ENCODE results near the gene ADCY10.

Gene ADCY10

DNA sequence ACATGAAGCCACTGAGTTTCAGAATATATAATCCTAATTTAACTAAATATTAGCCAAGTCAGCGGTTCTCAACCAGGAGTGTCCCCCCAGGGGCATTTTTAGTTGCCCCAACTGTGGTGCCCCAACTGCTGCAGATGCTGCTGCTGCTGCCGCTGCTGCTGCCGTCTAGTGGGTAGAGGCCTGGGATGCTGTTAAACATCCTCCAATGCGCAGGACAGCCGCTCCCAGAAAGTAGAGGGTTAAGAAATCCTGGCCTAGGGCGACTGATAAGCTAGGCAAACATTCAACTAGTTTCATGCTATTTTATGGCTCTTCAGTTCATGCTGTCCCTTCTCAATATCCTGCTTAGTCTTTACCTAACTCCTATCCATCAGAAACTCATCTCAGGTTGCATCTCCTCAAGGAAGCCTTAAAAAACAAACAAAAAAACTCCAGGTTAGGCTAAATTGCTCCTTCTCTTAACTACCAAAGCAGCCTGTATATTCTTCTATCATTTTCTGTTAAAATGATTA, 12.6 kb upstream of the ADCY10 start:
- no peak overlapping the region for H3K27ac ChIP-seq (ENCODE audit: low read depth, low read length)
- peaks cover 15% of the 10 kb centered on the region for H3K4me1 ChIP-seq (ENCODE audit: control insufficient read depth, insufficient read depth, low read length)
- no peak overlapping the region for H3K9ac ChIP-seq (ENCODE audit: low read length)

DNA sequence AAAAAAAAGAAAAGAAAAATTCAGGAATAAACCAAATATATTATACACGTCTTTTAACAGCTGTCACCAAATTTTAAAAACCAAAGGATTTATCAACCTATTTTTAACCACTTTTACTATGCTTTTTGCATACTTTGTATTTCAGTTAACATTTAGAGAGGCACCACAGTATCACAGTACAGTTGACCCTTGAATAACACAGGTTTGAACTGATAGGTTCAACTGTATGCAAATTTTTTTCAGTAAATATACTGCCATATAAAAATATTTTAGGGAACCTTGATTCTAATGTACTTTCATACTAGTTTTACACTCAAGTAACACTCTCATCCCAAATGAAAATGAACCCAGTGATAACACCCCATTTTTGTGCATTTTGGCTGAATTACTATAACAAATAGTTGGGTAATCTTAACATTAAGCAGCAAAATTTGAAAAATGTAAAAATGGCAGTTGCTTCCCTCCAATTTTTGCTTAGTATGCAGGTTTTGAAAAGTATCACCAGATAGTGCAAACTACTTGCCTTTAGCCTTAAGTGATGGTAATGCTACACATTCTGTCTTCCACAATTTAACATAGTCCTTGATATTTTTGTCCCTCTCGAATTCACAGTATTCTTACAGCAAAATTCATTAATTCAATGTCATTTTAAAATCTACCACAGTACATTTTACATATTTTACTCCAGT, 10.8 kb upstream of the ADCY10 start:
- no peak overlapping the region for H3K27ac ChIP-seq (ENCODE audit: low read depth, low read length)
- H3K27me3 ChIP-seq (ENCODE audit: control insufficient read depth, insufficient read depth, low read length), result no peaks in the 10 kb centered on the region
- peaks cover 15% of the 10 kb centered on the region for H3K4me1 ChIP-seq (ENCODE audit: control insufficient read depth, insufficient read depth, low read length)
- H3K9ac ChIP-seq (ENCODE audit: low read length), result no peak overlapping the region
- H3K36me3 ChIP-seq (ENCODE audit: control insufficient read depth, insufficient read depth, low read length), result no peaks in the 10 kb centered on the region
- no peak overlapping the region for H3K4me3 ChIP-seq (ENCODE audit: low read depth, low read length)
- no peaks in the 10 kb centered on the region for H3K9me3 ChIP-seq (ENCODE audit: control insufficient read depth, insufficient read depth, low read depth, low read length)

More for the DNA sequence above, 12.6 kb upstream of the ADCY10 start:
- Histone ChIP-seq H3K27me3 (ENCODE audit: control insufficient read depth, insufficient read depth, low read length) (no peaks in the 10 kb centered on the region), H3K36me3 (ENCODE audit: control insufficient read depth, insufficient read depth, low read length) (no peaks in the 10 kb centered on the region), H3K9me3 (ENCODE audit: control insufficient read depth, insufficient read depth, low read depth, low read length) (no peaks in the 10 kb centered on the region), H3K4me3 (ENCODE audit: low read depth, low read length) (no peak overlapping the region)

- H3K4me3 ChIP-seq (ENCODE audit: low read depth, low read length), result no peak overlapping the region
- H3K9ac ChIP-seq (ENCODE audit: low read length), result no peak overlapping the region
- peaks cover 15% of the 10 kb centered on the region for H3K4me1 ChIP-seq (ENCODE audit: control insufficient read depth, insufficient read depth, low read length)
- no peaks in the 10 kb centered on the region for H3K36me3 ChIP-seq (ENCODE audit: control insufficient read depth, insufficient read depth, low read length)
- no peak overlapping the region for H3K27ac ChIP-seq (ENCODE audit: low read depth, low read length)
- H3K9me3 ChIP-seq (ENCODE audit: control insufficient read depth, insufficient read depth, low read depth, low read length), result no peaks in the 10 kb centered on the region
- H3K27me3 ChIP-seq (ENCODE audit: control insufficient read depth, insufficient read depth, low read length), result no peaks in the 10 kb centered on the region
These were observed 10.2 kb upstream of the ADCY10 start for GRCh38 chr1:167924102-167924501.

DNA sequence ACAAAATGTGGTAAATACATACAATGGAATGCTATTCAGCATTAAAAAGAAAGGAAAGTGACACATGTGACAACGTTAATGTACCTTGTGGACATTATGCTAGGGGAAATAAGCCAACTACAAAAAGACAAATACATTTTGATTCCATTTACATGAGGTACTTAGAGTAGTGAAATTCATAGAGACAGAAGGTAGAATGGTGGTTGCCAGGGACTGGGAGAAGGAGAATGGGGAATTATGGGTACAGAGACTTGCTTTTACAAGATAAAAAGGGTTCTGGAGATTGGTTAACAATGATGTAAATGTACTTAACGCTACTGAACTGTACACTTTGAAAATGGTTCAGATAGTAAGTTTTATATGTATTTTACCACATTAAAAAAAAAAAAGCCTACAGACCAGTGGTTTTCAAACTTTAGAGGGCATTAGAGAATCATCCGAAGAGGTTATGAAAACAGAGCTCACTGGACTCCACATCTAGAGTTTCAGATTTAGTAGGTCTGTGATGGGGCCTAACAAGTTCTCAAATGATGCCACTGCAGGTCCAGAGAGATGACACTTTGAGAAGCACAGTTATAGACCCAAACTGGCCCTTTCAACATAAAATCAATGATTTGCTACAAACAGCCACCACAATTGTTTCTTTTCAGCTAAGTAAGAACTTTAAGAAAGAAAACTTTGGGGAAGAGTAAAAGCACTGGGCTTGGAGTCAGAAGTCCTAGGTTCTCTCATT, 9.6 kb upstream of the ADCY10 start:
- Histone ChIP-seq H3K27me3 (ENCODE audit: control insufficient read depth, insufficient read depth, low read length) (no peaks in the 10 kb centered on the region), H3K36me3 (ENCODE audit: control insufficient read depth, insufficient read depth, low read length) (no peaks in the 10 kb centered on the region), H3K9ac (ENCODE audit: low read length) (no peak overlapping the region), H3K27ac (ENCODE audit: low read depth, low read length) (no peak overlapping the region), H3K9me3 (ENCODE audit: control insufficient read depth, insufficient read depth, low read depth, low read length) (no peaks in the 10 kb centered on the region), H3K4me3 (ENCODE audit: low read depth, low read length) (no peak overlapping the region), H3K4me1 (ENCODE audit: control insufficient read depth, insufficient read depth, low read length) (peaks cover 14% of the 10 kb centered on the region)

GRCh38 chr1:167922611-167923074, 8.7 kb upstream of the ADCY10 start:
- Histone ChIP-seq H3K36me3 (ENCODE audit: control insufficient read depth, insufficient read depth, low read length) (no peaks in the 10 kb centered on the region), H3K27me3 (ENCODE audit: control insufficient read depth, insufficient read depth, low read length) (no peaks in the 10 kb centered on the region), H3K27ac (ENCODE audit: low read depth, low read length) (no peak overlapping the region), H3K9me3 (ENCODE audit: control insufficient read depth, insufficient read depth, low read depth, low read length) (no peaks in the 10 kb centered on the region), H3K4me3 (ENCODE audit: low read depth, low read length) (no peak overlapping the region), H3K9ac (ENCODE audit: low read length) (no peak overlapping the region), H3K4me1 (ENCODE audit: control insufficient read depth, insufficient read depth, low read length) (peaks cover 10% of the 10 kb centered on the region)

DNA sequence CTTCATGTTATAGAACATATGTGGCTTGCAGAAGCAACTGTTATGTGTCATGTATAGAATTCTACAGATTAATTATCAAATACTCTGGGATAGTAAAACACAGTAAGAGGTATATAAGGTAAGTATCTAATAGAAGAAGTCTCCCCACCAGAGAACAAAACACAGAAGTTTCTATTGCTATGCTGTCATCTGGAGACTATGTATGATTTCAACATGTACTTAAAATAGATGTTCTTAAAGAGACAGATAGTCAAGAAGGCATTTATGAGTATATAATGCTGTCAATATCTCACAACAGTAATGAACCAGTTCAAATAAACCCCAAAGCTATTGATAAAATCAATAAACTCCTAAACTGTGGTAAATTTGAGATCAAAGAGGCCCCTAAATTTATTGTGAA, 8.1 kb upstream of the ADCY10 start:
- Histone ChIP-seq H3K27ac (ENCODE audit: low read depth, low read length) (no peak overlapping the region), H3K4me3 (ENCODE audit: low read depth, low read length) (no peak overlapping the region), H3K36me3 (ENCODE audit: control insufficient read depth, insufficient read depth, low read length) (0 out of 2 replicates have a peak, but pooled peaks cover 2% of the 10 kb centered on the region), H3K27me3 (ENCODE audit: control insufficient read depth, insufficient read depth, low read length) (no peaks in the 10 kb centered on the region), H3K4me1 (ENCODE audit: control insufficient read depth, insufficient read depth, low read length) (peaks cover 8% of the 10 kb centered on the region), H3K9ac (ENCODE audit: low read length) (no peak overlapping the region), H3K9me3 (ENCODE audit: control insufficient read depth, insufficient read depth, low read depth, low read length) (no peaks in the 10 kb centered on the region)

DNA sequence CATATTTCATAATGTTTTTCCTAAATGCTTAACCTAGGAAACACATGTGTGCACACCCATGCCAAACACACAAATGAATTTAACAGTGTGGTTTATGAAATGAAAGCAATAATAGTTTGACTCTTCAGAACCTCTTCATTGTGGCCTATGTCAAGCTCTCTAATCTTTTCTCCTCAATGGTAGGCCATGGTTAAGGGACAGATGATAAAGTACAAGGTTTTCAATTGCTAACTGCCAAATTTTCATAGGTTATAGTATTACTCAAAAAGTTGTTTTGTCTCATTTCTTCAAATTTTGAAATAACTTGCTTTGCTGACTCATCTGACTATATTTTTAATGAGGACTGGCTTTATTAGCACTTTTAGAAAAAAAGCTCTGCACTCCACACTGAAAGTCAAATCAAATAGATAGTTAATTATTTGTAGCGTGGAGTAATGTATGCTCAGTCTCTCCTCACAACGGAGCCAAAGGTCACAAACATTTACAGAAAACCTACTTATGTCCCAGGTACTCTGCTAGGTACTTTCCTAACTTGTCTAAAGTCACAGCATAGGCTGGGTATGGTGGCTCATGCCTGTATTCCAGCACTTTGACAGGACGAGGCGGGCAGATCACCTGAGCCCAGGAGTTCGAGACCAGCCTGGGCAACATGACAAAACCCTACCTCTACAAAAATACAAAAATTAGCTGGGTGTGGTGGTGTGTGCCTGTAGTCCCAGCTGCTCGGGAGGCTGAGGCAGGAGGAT, 3.0 kb upstream of the ADCY10 start:
- peaks cover 15% of the 10 kb centered on the region for H3K4me1 ChIP-seq (ENCODE audit: control insufficient read depth, insufficient read depth, low read length)
- H3K4me3 ChIP-seq (ENCODE audit: low read depth, low read length), result no peak overlapping the region
- H3K27me3 ChIP-seq (ENCODE audit: control insufficient read depth, insufficient read depth, low read length), result no peaks in the 10 kb centered on the region
- no peaks in the 10 kb centered on the region for H3K9me3 ChIP-seq (ENCODE audit: control insufficient read depth, insufficient read depth, low read depth, low read length)
- H3K27ac ChIP-seq (ENCODE audit: low read depth, low read length), result no peak overlapping the region
- H3K36me3 ChIP-seq (ENCODE audit: control insufficient read depth, insufficient read depth, low read length), result 0 out of 2 replicates have a peak, but pooled peaks cover 2% of the 10 kb centered on the region
- H3K9ac ChIP-seq (ENCODE audit: low read length), result no peak overlapping the region

DNA sequence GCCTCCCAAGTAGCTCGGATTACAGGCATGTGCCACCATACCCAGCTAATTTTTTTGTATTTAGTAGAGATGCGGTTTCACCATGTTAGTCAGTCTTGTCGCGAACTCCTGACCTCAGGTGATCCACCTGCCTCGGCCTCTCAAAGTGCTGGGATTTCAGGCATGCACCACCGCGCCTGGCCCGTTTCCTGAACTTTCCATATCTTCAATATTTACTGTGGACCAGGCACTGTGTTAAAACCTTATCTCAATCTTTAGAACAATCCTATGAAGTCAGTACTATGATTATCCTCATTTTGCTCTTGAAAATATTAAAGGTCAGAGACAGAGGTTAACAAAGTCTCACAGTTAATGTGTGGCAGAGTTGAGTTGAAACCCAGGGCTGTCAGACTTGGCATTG, 1.6 kb upstream of the ADCY10 start:
- Histone ChIP-seq H3K4me3 (ENCODE audit: low read depth, low read length) (no peak overlapping the region), H3K36me3 (ENCODE audit: control insufficient read depth, insufficient read depth, low read length) (0 out of 2 replicates have a peak, but pooled peaks cover 2% of the 10 kb centered on the region), H3K27me3 (ENCODE audit: control insufficient read depth, insufficient read depth, low read length) (no peaks in the 10 kb centered on the region), H3K9me3 (ENCODE audit: control insufficient read depth, insufficient read depth, low read depth, low read length) (peaks cover 2% of the 10 kb centered on the region), H3K27ac (ENCODE audit: low read depth, low read length) (no peak overlapping the region), H3K4me1 (ENCODE audit: control insufficient read depth, insufficient read depth, low read length) (peaks cover 20% of the 10 kb centered on the region), H3K9ac (ENCODE audit: low read length) (no peak overlapping the region)

- H3K27ac ChIP-seq (ENCODE audit: low read depth, low read length), result no peak overlapping the region
- H3K36me3 ChIP-seq (ENCODE audit: control insufficient read depth, insufficient read depth, low read length), result 0 out of 2 replicates have a peak, but pooled peaks cover 2% of the 10 kb centered on the region
- no peak overlapping the region for H3K4me3 ChIP-seq (ENCODE audit: low read depth, low read length)
- H3K9ac ChIP-seq (ENCODE audit: low read length), result no peak overlapping the region
- peaks cover 20% of the 10 kb centered on the region for H3K4me1 ChIP-seq (ENCODE audit: control insufficient read depth, insufficient read depth, low read length)
- no peaks in the 10 kb centered on the region for H3K27me3 ChIP-seq (ENCODE audit: control insufficient read depth, insufficient read depth, low read length)
- H3K9me3 ChIP-seq (ENCODE audit: control insufficient read depth, insufficient read depth, low read depth, low read length), result peaks cover 21% of the 10 kb centered on the region
These were observed 1.6 kb downstream of the ADCY10 start for GRCh38 chr1:167912294-167912693.

DNA sequence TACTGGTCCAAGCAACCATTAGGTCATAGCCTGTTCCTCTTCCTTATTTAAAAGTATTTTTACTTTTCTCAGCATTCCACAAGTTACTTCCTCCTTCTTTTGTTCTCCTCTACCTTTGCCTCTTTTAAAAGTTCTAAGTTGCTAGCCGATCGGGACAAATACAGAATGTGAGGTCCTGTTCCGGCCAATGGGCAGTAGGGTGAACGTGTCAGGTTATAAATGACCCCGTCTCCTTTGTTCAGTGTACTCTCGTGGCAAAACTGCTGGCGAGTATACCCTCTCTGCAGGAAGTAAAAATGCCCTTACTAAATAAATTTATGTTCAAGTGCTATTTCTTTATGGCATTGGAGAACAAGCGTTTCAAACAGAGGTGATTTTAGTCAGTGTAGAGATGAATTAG, 2.5 kb downstream of the ADCY10 start:
- Histone ChIP-seq H3K9me3 (ENCODE audit: control insufficient read depth, insufficient read depth, low read depth, low read length) (peaks cover 21% of the 10 kb centered on the region), H3K4me3 (ENCODE audit: low read depth, low read length) (no peak overlapping the region), H3K9ac (ENCODE audit: low read length) (no peak overlapping the region), H3K27me3 (ENCODE audit: control insufficient read depth, insufficient read depth, low read length) (no peaks in the 10 kb centered on the region), H3K4me1 (ENCODE audit: control insufficient read depth, insufficient read depth, low read length) (peaks cover 20% of the 10 kb centered on the region), H3K27ac (ENCODE audit: low read depth, low read length) (no peak overlapping the region), H3K36me3 (ENCODE audit: control insufficient read depth, insufficient read depth, low read length) (no peaks in the 10 kb centered on the region)
